H9 (cell line): ENCODE data around the gene ZFP36L1. TPM values are rescaled to one million over a fixed set of nuclear protein-coding genes. Genes with fewer than 3 reads are reported as not detected.

Experiments
- DNase-seq: peaks from one replicate; pipeline ENCODE4 v3.0.0-alpha.2; 2017
- H2AFZ ChIP-seq: one replicate; pipeline ENCODE4 v1.6.1; 2013; ENCODE audit warnings: mild to moderate bottlenecking, low read length, control low read depth, moderate library complexity
- H2AK5ac ChIP-seq: 2 replicates; pipeline ENCODE4 v1.6.1; 2013; ENCODE audit warnings: low read length, control low read depth, mixed read lengths; ENCODE audit not compliant: insufficient read length
- H2BK120ac ChIP-seq: one replicate; pipeline ENCODE4 v1.6.1; 2013; ENCODE audit warnings: low read depth, mild to moderate bottlenecking, low read length, control low read depth, inconsistent platforms; ENCODE audit not compliant: poor library complexity, severe bottlenecking
- H2BK12ac ChIP-seq: 2 replicates; pipeline ENCODE4 v1.6.1; 2013; ENCODE audit warnings: low read length, control low read depth, mixed read lengths, low read depth; ENCODE audit not compliant: insufficient read length
- H2BK15ac ChIP-seq: 2 replicates; pipeline ENCODE4 v1.6.1; 2013; ENCODE audit warnings: low read depth, low read length, control low read depth
- H2BK20ac ChIP-seq: one replicate; pipeline ENCODE4 v1.6.1; 2013; ENCODE audit warnings: low read depth, mild to moderate bottlenecking, low read length, control low read depth, inconsistent platforms; ENCODE audit not compliant: poor library complexity, severe bottlenecking
- H2BK5ac ChIP-seq: 2 replicates; pipeline ENCODE4 v1.6.1; 2013; ENCODE audit warnings: low read length, control low read depth, mixed read lengths; ENCODE audit not compliant: insufficient read length
- H3K14ac ChIP-seq: 2 replicates; pipeline ENCODE4 v1.6.1; 2013; ENCODE audit warnings: low read length, control low read depth; ENCODE audit not compliant: insufficient read depth
- H3K18ac ChIP-seq: 2 replicates; pipeline ENCODE4 v1.6.1; 2013; ENCODE audit warnings: low read depth, mild to moderate bottlenecking, mixed read lengths, low read length, control low read depth; ENCODE audit not compliant: insufficient read length
- H3K23ac ChIP-seq: 2 replicates; pipeline ENCODE4 v1.6.1; 2013; ENCODE audit warnings: low read length, control low read depth, mixed read lengths, low read depth; ENCODE audit not compliant: insufficient read length
- H3K23me2 ChIP-seq: 2 replicates; pipeline ENCODE4 v1.6.1; 2013; ENCODE audit warnings: low read depth, mild to moderate bottlenecking, mixed read lengths, low read length, control low read depth; ENCODE audit not compliant: insufficient read length, poor library complexity, severe bottlenecking
- H3K27ac ChIP-seq: 2 replicates; pipeline ENCODE4 v1.5.1; 2013; ENCODE audit warnings: low read length, control low read depth, mixed read lengths, low read depth; ENCODE audit not compliant: insufficient read length
- H3K27me3 ChIP-seq: 2 replicates; pipeline ENCODE4 v1.6.1; 2013; ENCODE audit warnings: low read length, control low read depth, inconsistent platforms; ENCODE audit not compliant: insufficient read depth
- H3K4ac ChIP-seq: 2 replicates; pipeline ENCODE4 v1.6.1; 2013; ENCODE audit warnings: low read depth, mild to moderate bottlenecking, control low read depth, inconsistent platforms, low read length, moderate library complexity
- H3K4me1 ChIP-seq: 2 replicates; pipeline ENCODE4 v1.6.1; 2013; ENCODE audit warnings: low read length, control low read depth, inconsistent platforms; ENCODE audit not compliant: insufficient read depth
- H3K4me2 ChIP-seq: 2 replicates; pipeline ENCODE4 v1.6.1; 2013; ENCODE audit warnings: low read length, control low read depth, mixed read lengths; ENCODE audit not compliant: insufficient read length, insufficient read depth
- H3K56ac ChIP-seq: 2 replicates; pipeline ENCODE4 v1.6.1; 2013; ENCODE audit warnings: low read depth, mild to moderate bottlenecking, mixed read lengths, low read length, control low read depth; ENCODE audit not compliant: insufficient read length
- H3K79me1 ChIP-seq: 2 replicates; pipeline ENCODE4 v1.6.1; 2013; ENCODE audit warnings: low read depth, mild to moderate bottlenecking, moderate library complexity, low read length, control low read depth, inconsistent platforms; ENCODE audit not compliant: insufficient read depth, poor library complexity, severe bottlenecking
- H3K79me2 ChIP-seq: 2 replicates; pipeline ENCODE4 v1.6.1; 2013; ENCODE audit warnings: low read length, control low read depth, inconsistent platforms; ENCODE audit not compliant: insufficient read depth
- H3K9ac ChIP-seq: 2 replicates; pipeline ENCODE4 v1.6.1; 2013; ENCODE audit warnings: low read length, control low read depth, mixed read lengths; ENCODE audit not compliant: insufficient read length; ENCODE audit errors: extremely low read depth
- H3K9me3 ChIP-seq: one replicate; pipeline ENCODE4 v1.6.1; 2013; ENCODE audit warnings: low read depth, low read length, inconsistent platforms; ENCODE audit not compliant: control insufficient read depth
- H3T11ph ChIP-seq: one replicate; pipeline ENCODE4 v1.6.1; 2013; ENCODE audit warnings: mild to moderate bottlenecking, low read length, control low read depth, inconsistent platforms
- H4K20me1 ChIP-seq: one replicate; pipeline ENCODE4 v1.6.1; 2013; ENCODE audit not compliant: control insufficient read depth, insufficient read length, insufficient read depth
- H4K5ac ChIP-seq: 2 replicates; pipeline ENCODE4 v1.6.1; 2013; ENCODE audit warnings: low read depth, mild to moderate bottlenecking, mixed read lengths, low read length, control low read depth; ENCODE audit not compliant: insufficient read length
- H4K8ac ChIP-seq: replicated peaks from 2 replicates; pipeline ENCODE4 v1.6.1; 2013; ENCODE audit warnings: low read length, control low read depth, mixed read lengths, low read depth; ENCODE audit not compliant: insufficient read length
- H4K91ac ChIP-seq: 2 replicates; pipeline ENCODE4 v1.6.1; 2013; ENCODE audit warnings: low read depth, mild to moderate bottlenecking, moderate library complexity, mixed read lengths, low read length, control low read depth; ENCODE audit not compliant: insufficient read length
- H3K27ac Mint-ChIP-seq, 3 experiments: 2 replicates in 2 of 3; 3 replicates in 1 of 3; pipeline ENCODE4 v1.8.0; 2020 to 2021; ENCODE audit warnings: mixed read lengths in 3 of 3, mild to moderate bottlenecking in 1 of 3, moderate library complexity in 1 of 3
- H3K27me3 Mint-ChIP-seq: 2 replicates; pipeline ENCODE4 v1.8.0; 2021; ENCODE audit warnings: low read depth, mild to moderate bottlenecking, moderate library complexity, mixed read lengths
- H3K36me3 Mint-ChIP-seq, 3 experiments: 2 replicates in 2 of 3; 3 replicates in 1 of 3; pipeline ENCODE4 v1.8.0; 2020 to 2021; ENCODE audit warnings: low read depth in 3 of 3, mixed read lengths in 3 of 3; ENCODE audit not compliant: insufficient read depth in 1 of 3
- H3K4me1 Mint-ChIP-seq, 2 experiments: 2 replicates each; pipeline ENCODE4 v1.8.0; 2020; ENCODE audit warnings: mixed read lengths in 2 of 2
- H3K4me3 Mint-ChIP-seq, 2 experiments: 2 replicates in 1 of 2; 3 replicates in 1 of 2; pipeline ENCODE4 v1.8.0; 2020 to 2021; ENCODE audit warnings: mild to moderate bottlenecking in 2 of 2, mixed read lengths in 2 of 2, moderate library complexity in 1 of 2
- H3K9me3 Mint-ChIP-seq, 2 experiments: 2 replicates in 1 of 2; 3 replicates in 1 of 2; pipeline ENCODE4 v1.8.0; 2020; ENCODE audit warnings: mild to moderate bottlenecking in 2 of 2, mixed read lengths in 2 of 2, moderate library complexity in 1 of 2
- CTCF ChIP-seq: fragments of 200-600 bp; sonication (generic); conservative IDR thresholded peaks from 3 replicates; pipeline ENCODE4 v1.8.0; 2021; ENCODE audit warnings: antibody characterized with exemption, mild to moderate bottlenecking
- total RNA-seq: library from RNA; stranded (reverse); gene quantifications from 2 replicates; pipeline ENCODE4 v1.2.1, GENCODE V29; 2021

Gene ZFP36L1
- total RNA-seq, 1 experiment from 2014 or later = 109 TPM

GRCh38 chr14:68800953-68801352 is 8.1 kb upstream of the ZFP36L1 start:
- Histone ChIP-seq H4K8ac (no peak overlapping the region), H3K4me2 (no peak overlapping the region), H3K4me1 (peaks cover 3% of the 10 kb centered on the region; the same call in 1 of the 2 replicates), H2AK5ac (no peak overlapping the region), H2AFZ (no peak overlapping the region), H2BK15ac (no peak overlapping the region), H3K23me2 (no peaks in the 10 kb centered on the region), H3K79me1 (no peaks in the 10 kb centered on the region), H2BK12ac (no peak overlapping the region), H3K23ac (no peak overlapping the region), H3K27ac (no peak overlapping the region), H2BK20ac (no peak overlapping the region), H3K18ac (no peak overlapping the region), H4K91ac (no peak overlapping the region), H3K56ac (no peak overlapping the region), H3T11ph (no peak overlapping the region), H3K9ac (no peak overlapping the region), H3K27me3 (no peaks in the 10 kb centered on the region), H3K14ac (no peak overlapping the region), H4K20me1 (no peaks in the 10 kb centered on the region), H3K79me2 (no peaks in the 10 kb centered on the region), H3K9me3 (no peaks in the 10 kb centered on the region), H2BK120ac (no peak overlapping the region), H2BK5ac (no peak overlapping the region), H4K5ac (no peak overlapping the region), H3K4ac (no peak overlapping the region)
- DNase-seq = no peak
- no peak overlapping the region for H3K4me3 Mint-ChIP-seq
- no peak for TF ChIP-seq CTCF
- H3K4me1 Mint-ChIP-seq = peaks cover 32 to 36% of the 10 kb centered on the region in 2 experiments
- H3K27ac Mint-ChIP-seq = no peak overlapping the region
- no peaks in the 10 kb centered on the region; the same call in 1 of the 2 replicates for H3K27me3 Mint-ChIP-seq
- H3K36me3 Mint-ChIP-seq = peaks cover 24 to 42% (median 35%) of the 10 kb centered on the region in 3 experiments
- H3K9me3 Mint-ChIP-seq = peaks cover 47 to 53% of the 10 kb centered on the region in 2 experiments
